Glutamatergic neuron (in vitro differentiated cells): ENCODE data around the gene PGAP6. TPM values are rescaled to one million over a fixed set of nuclear protein-coding genes. Genes with fewer than 3 reads are reported as not detected.
"Not testable (repeated sequence)": the region's sequence is repeated elsewhere in the genome, so short reads cannot be mapped to it uniquely, and the experiment has no call there.

Experiments used
- DNase-seq: peaks from one replicate; pipeline ENCODE4 v3.0.0; 2022
- H3K27ac Mint-ChIP-seq: one replicate; pipeline ENCODE4 v1.8.0; 2020; ENCODE audit warnings: mild to moderate bottlenecking, mixed read lengths, inconsistent platforms; ENCODE audit not compliant: unreplicated experiment
- H3K27me3 Mint-ChIP-seq: one replicate; pipeline ENCODE4 v1.8.0; 2020; ENCODE audit warnings: mild to moderate bottlenecking, moderate library complexity, mixed read lengths, inconsistent platforms; ENCODE audit not compliant: unreplicated experiment
- H3K36me3 Mint-ChIP-seq: one replicate; pipeline ENCODE4 v1.8.0; 2020; ENCODE audit warnings: mild to moderate bottlenecking, mixed read lengths, inconsistent platforms; ENCODE audit not compliant: unreplicated experiment
- H3K4me1 Mint-ChIP-seq: one replicate; pipeline ENCODE4 v1.8.0; 2020; ENCODE audit warnings: mild to moderate bottlenecking, low read depth, mixed read lengths, inconsistent platforms; ENCODE audit not compliant: unreplicated experiment
- H3K4me3 Mint-ChIP-seq: one replicate; pipeline ENCODE4 v1.8.0; 2020; ENCODE audit warnings: mild to moderate bottlenecking, mixed read lengths, inconsistent platforms; ENCODE audit not compliant: unreplicated experiment
- H3K9me3 Mint-ChIP-seq: one replicate; pipeline ENCODE4 v1.8.0; 2020; ENCODE audit warnings: mild to moderate bottlenecking, moderate library complexity, mixed read lengths, inconsistent platforms; ENCODE audit not compliant: unreplicated experiment
- CTCF ChIP-seq: fragments of 200-600 bp; sonication (generic); IDR thresholded peaks from one replicate; pipeline ENCODE4 v1.5.0; 2021; ENCODE audit not compliant: partially characterized antibody, unreplicated experiment
- total RNA-seq: library from RNA; stranded (reverse); fragmentation: NEBNext Ultra II Directional; extraction: Animal tissue kit (Norgen Biotek cat#: 25700); gene quantifications from one replicate; pipeline ENCODE4 v1.2.1, GENCODE V29; 2021; ENCODE audit not compliant: unreplicated experiment

Gene PGAP6
- total RNA-seq, 1 donor from 2014 or later: 54.5 TPM

- no peak overlapping the region for H3K4me3 Mint-ChIP-seq
- H3K27me3 Mint-ChIP-seq: peaks cover 2% of the 10 kb centered on the region
- H3K36me3 Mint-ChIP-seq: peaks cover 11% of the 10 kb centered on the region
- no peaks in the 10 kb centered on the region for H3K4me1 Mint-ChIP-seq
- H3K9me3 Mint-ChIP-seq: peaks cover 6% of the 10 kb centered on the region
- no peak overlapping the region for H3K27ac Mint-ChIP-seq
- DNase-seq: no peak
- TF ChIP-seq CTCF: no peak
Observed at GRCh38 chr16:346587-346986, 35.2 kb downstream of the PGAP6 start.

GRCh38 chr16:345772-346171 lies 36.0 kb downstream of the PGAP6 start:
- Mint-ChIP-seq H3K9me3 (peaks cover 6% of the 10 kb centered on the region), H3K36me3 (peaks cover 11% of the 10 kb centered on the region), H3K4me1 (no peaks in the 10 kb centered on the region), H3K4me3 (no peak overlapping the region), H3K27me3 (peaks cover 2% of the 10 kb centered on the region), H3K27ac (no peak overlapping the region)
- no peak for TF ChIP-seq CTCF
- DNase-seq: no peak

GRCh38 chr16:342455-343213 lies 39.1 kb downstream of the PGAP6 start:
- H3K9me3 Mint-ChIP-seq: peaks cover 5% of the 10 kb centered on the region
- peaks cover 2% of the 10 kb centered on the region for H3K27me3 Mint-ChIP-seq
- peaks cover 11% of the 10 kb centered on the region for H3K36me3 Mint-ChIP-seq
- H3K27ac Mint-ChIP-seq: no peak overlapping the region
- TF ChIP-seq CTCF: no peak
- peaks cover 3% of the 10 kb centered on the region for H3K4me1 Mint-ChIP-seq
- no peak for DNase-seq
- H3K4me3 Mint-ChIP-seq: no peak overlapping the region

- DNase-seq, H3K27ac Mint-ChIP-seq, H3K4me1 Mint-ChIP-seq, H3K4me3 Mint-ChIP-seq, H3K9me3 Mint-ChIP-seq, H3K27me3 Mint-ChIP-seq, H3K36me3 Mint-ChIP-seq: not testable (repeated sequence)
Observed at GRCh38 chr16:341974-342336, 39.8 kb downstream of the PGAP6 start.

- not testable (repeated sequence) for H3K36me3 Mint-ChIP-seq, DNase-seq, H3K27me3 Mint-ChIP-seq, H3K9me3 Mint-ChIP-seq, H3K27ac Mint-ChIP-seq, H3K4me1 Mint-ChIP-seq, H3K4me3 Mint-ChIP-seq
Observed at GRCh38 chr16:341095-341973, 40.4 kb downstream of the PGAP6 start.
